ENCODE results near the gene CLASP1. TPM values are rescaled to one million over a fixed set of nuclear protein-coding genes. Genes with fewer than 3 reads are reported as not detected.
"Not testable (repeated sequence)": the region's sequence is repeated elsewhere in the genome, so short reads cannot be mapped to it uniquely, and the experiment has no call there.

Gene CLASP1
- total RNA-seq, 4 donors from 2014 or later: 14.1 to 110 (median 55.9) TPM

GRCh38 chr2:121625953-121626352 is 23.3 kb downstream of the CLASP1 start:
- intact Hi-C loops (cut with DNase I; ENCODE audit: low total_unique reads): no loop called here

DNA sequence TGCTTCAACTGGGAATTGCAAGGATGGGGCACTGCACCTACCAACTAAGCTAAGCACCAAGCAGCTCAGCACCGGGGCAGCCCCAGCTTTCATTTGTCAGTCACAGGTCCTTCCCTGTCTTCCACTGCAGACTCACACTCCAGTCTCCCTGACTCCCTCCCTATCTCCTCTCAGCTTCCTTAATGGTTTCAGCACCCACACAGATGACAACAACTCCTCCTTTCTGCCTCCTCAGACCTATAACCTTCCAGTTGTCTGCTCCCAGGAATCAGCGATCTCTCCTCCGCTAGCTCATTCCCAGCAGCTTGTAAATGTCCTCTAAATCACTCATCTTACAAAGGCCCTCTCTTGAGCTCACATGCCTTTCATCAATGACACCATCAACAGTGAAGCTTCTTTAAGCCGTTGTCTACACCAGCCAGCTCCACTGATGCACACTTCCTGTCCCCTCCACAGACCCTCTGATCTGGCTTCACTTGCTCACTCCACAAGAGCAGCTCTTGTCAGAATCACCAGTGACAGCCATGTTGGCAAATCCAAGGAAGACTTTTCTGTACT is 32.1 kb downstream of the CLASP1 start:
- H3K4me3 ChIP-seq: no peak overlapping the region
- no peaks in the 10 kb centered on the region for H3K36me3 ChIP-seq
- no peak for DNase-seq
- H3K9me3 ChIP-seq: no peaks in the 10 kb centered on the region
- H3K27me3 ChIP-seq: no peaks in the 10 kb centered on the region
- TF ChIP-seq POLR2A (IDR thresholded peaks at IDR 0.05): no peak
- TF ChIP-seq, protein P1, sequence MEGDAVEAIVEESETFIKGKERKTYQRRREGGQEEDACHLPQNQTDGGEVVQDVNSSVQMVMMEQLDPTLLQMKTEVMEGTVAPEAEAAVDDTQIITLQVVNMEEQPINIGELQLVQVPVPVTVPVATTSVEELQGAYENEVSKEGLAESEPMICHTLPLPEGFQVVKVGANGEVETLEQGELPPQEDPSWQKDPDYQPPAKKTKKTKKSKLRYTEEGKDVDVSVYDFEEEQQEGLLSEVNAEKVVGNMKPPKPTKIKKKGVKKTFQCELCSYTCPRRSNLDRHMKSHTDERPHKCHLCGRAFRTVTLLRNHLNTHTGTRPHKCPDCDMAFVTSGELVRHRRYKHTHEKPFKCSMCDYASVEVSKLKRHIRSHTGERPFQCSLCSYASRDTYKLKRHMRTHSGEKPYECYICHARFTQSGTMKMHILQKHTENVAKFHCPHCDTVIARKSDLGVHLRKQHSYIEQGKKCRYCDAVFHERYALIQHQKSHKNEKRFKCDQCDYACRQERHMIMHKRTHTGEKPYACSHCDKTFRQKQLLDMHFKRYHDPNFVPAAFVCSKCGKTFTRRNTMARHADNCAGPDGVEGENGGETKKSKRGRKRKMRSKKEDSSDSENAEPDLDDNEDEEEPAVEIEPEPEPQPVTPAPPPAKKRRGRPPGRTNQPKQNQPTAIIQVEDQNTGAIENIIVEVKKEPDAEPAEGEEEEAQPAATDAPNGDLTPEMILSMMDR (IDR thresholded peaks at IDR 0.05): no peak
- H3K27ac ChIP-seq: no peak overlapping the region
- intact Hi-C loops (cut with DNase I; ENCODE audit: low total_unique reads): no loop called here
- no peaks in the 10 kb centered on the region for H3K4me1 ChIP-seq

More at GRCh38 chr2:121625953-121626352, 23.3 kb downstream of the CLASP1 start:
- no peak for DNase-seq
- Histone ChIP-seq H3K4me3 (no peak overlapping the region), H3K4me1 (peaks cover 0 to 7% of the 10 kb centered on the region in 2 donors), H3K36me3 (no peaks in the 10 kb centered on the region), H3K27me3 (no peaks in the 10 kb centered on the region), H3K27ac (no peak overlapping the region), H3K9me3 (no peaks in the 10 kb centered on the region)
- TF ChIP-seq, protein P1 (IDR thresholded peaks at IDR 0.05): no peak
- no peak for TF ChIP-seq POLR2A (IDR thresholded peaks at IDR 0.05)

DNA sequence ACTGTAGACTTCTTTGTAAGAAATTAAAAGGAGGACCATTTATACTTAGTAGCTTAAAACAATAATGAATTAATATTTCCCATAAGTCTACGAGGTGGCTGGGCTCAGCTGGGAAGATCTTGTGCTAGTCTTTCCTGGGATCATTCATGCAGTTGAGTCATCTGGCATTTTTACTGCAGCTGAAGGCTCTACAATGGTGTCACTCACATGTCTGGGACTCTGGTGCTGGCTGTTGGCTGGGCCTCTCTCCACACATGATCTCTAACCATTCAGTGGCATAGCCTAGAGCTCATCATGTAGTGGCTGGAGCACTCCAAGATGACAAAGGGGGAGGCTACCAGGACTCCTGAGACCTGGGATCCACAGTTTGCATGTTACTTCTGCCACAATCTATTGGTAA is 35.5 kb downstream of the CLASP1 start:
- intact Hi-C loops (cut with DNase I; ENCODE audit: low total_unique reads): no loop called here
- H3K36me3 ChIP-seq: no peaks in the 10 kb centered on the region
- no peaks in the 10 kb centered on the region for H3K27me3 ChIP-seq
- H3K4me1 ChIP-seq: no peaks in the 10 kb centered on the region
- no peaks in the 10 kb centered on the region for H3K9me3 ChIP-seq
- no peak for TF ChIP-seq POLR2A (IDR thresholded peaks at IDR 0.05)
- TF ChIP-seq, protein P1 (IDR thresholded peaks at IDR 0.05): no peak
- no peak overlapping the region for H3K4me3 ChIP-seq
- no peak overlapping the region for H3K27ac ChIP-seq
- DNase-seq: no peak

DNA sequence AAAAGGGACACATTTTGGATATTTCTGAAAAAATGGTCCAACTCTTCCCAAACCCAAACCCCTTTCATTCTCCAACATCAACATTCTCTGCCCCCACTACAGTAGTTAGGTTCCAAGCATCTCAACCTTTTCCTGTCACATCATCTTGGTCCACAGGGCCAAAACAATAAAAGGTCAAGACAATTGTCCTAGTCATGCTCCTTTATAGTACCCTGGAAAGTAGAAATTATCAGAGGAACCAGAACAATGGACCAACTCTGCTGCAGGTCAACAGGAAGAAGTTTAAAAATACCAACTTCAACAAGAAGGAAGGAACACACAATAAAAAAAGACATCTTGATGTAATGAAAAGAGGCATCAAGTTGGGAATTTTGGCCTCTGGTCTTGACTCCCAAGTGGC is 36.1 kb downstream of the CLASP1 start:
- H3K27me3 ChIP-seq: no peaks in the 10 kb centered on the region
- intact Hi-C loops (cut with DNase I; ENCODE audit: low total_unique reads): no loop called here
- no peaks in the 10 kb centered on the region for H3K4me1 ChIP-seq
- no peak for TF ChIP-seq POLR2A (IDR thresholded peaks at IDR 0.05)
- TF ChIP-seq, protein P1 (IDR thresholded peaks at IDR 0.05): no peak
- no peak for DNase-seq
- H3K27ac ChIP-seq: no peak overlapping the region
- H3K9me3 ChIP-seq: no peaks in the 10 kb centered on the region
- no peaks in the 10 kb centered on the region for H3K36me3 ChIP-seq
- no peak overlapping the region for H3K4me3 ChIP-seq

GRCh38 chr2:121611730-121612705 is 37.2 kb downstream of the CLASP1 start:
- TF ChIP-seq, protein P1 (IDR thresholded peaks at IDR 0.05): no peak
- no peak for TF ChIP-seq POLR2A (IDR thresholded peaks at IDR 0.05)
- H3K27ac ChIP-seq: no peak overlapping the region
- no peaks in the 10 kb centered on the region for H3K9me3 ChIP-seq
- H3K27me3 ChIP-seq: no peaks in the 10 kb centered on the region
- H3K4me1 ChIP-seq: no peaks in the 10 kb centered on the region
- no peak overlapping the region for H3K4me3 ChIP-seq
- DNase-seq: no peak
- no peaks in the 10 kb centered on the region for H3K36me3 ChIP-seq
- intact Hi-C loops (cut with DNase I; ENCODE audit: low total_unique reads): no loop called here

DNA sequence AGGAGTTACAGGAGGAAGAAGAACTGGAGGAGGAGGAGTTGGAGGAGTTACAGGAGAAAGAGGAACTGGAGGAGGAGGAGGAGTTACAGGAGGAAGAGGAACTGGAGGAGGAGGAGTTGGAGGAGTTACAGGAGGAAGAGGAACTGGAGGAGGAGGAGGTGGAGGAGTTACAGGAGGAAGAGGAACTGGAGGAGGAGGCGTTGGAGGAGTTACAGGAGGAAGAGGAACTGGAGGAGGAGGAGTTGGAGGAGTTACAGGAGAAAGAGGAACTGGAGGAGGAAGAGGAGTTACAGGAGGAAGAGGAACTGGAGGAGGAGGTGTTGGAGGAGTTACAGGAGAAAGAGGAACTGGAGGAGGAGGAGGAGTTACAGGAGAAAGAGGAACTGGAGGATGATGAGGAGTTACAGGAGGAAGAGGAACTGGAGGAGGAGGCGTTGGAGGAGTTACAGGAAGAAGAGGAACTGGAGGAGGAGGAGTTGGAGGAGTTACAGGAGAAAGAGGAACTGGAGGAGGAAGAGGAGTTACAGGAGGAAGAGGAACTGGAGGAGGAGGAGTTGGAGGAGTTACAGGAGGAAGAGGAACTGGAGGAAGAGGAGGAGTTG is 38.1 kb downstream of the CLASP1 start:
- H3K36me3 ChIP-seq; H3K9me3 ChIP-seq; H3K4me3 ChIP-seq; H3K4me1 ChIP-seq; DNase-seq; intact Hi-C loops (cut with DNase I; ENCODE audit: low total_unique reads); H3K27me3 ChIP-seq; H3K27ac ChIP-seq: not testable (repeated sequence)

- H3K36me3 ChIP-seq; H3K9me3 ChIP-seq; intact Hi-C loops (cut with DNase I; ENCODE audit: low total_unique reads); DNase-seq; H3K27ac ChIP-seq; H3K27me3 ChIP-seq; H3K4me1 ChIP-seq; H3K4me3 ChIP-seq: not testable (repeated sequence)
These were observed 38.8 kb downstream of the CLASP1 start for GRCh38 chr2:121610487-121610874.
